GM12891 (cell line): ENCODE measurements around the gene MTPN.

Experiments
- POLR2A ChIP-seq: IDR thresholded peaks from 2 replicates; pipeline ENCODE4 v1.6.1; 2011; ENCODE audit warnings: low read depth, low read length, control low read depth
- POLR2AphosphoS5 ChIP-seq: IDR thresholded peaks from 2 replicates; pipeline ENCODE4 v1.6.1; 2011; ENCODE audit warnings: low read depth, low read length, control low read depth
- TAF1 ChIP-seq: IDR thresholded peaks from 2 replicates; pipeline ENCODE4 v1.6.1; 2011; ENCODE audit warnings: low read depth, low read length, control low read depth

- no peak for TF ChIP-seq TAF1
- TF ChIP-seq POLR2A = no peak
- TF ChIP-seq POLR2AphosphoS5 = no peak
Measured at GRCh38 chr7:135994466-135995205, 17.5 kb upstream of the MTPN start.
